ENCODE results near the gene CENPO. TPM values are rescaled to one million over a fixed set of nuclear protein-coding genes. Genes with fewer than 3 reads are reported as not detected.

The CENPO gene
- total and polyA plus RNA-seq, 2 of the 4 experiments (the other 2 are of a cell fraction): 20.1 to 27.2 TPM

GRCh38 chr2:24743924-24744323, 49.3 kb upstream of the CENPO start (continued):
- no peak for TF ChIP-seq ELK1 (IDR thresholded peaks at IDR 0.05; ENCODE audit: borderline replicate concordance, low read depth, low read length)
- TF ChIP-seq NFE2L2 (IDR thresholded peaks at IDR 0.05; ENCODE audit: low read depth, low read length): no peak

- Histone ChIP-seq H3K4me3 (ENCODE audit: insufficient read depth, low read depth, low read length) (no peak overlapping the region), H4K91ac (ENCODE audit: insufficient read depth, low read depth, low read length) (no peak overlapping the region), H3K4me2 (ENCODE audit: low read depth, low read length) (no peak overlapping the region), H4K5ac (ENCODE audit: low read depth, low read length) (no peak overlapping the region), H2BK20ac (ENCODE audit: low read depth, low read length) (no peak overlapping the region), H3K9me1 (ENCODE audit: insufficient read depth, low read length) (peaks cover 3% of the 10 kb centered on the region; the same call in 1 of the 2 replicates), H4K20me1 (ENCODE audit: insufficient read depth, low read length) (no peaks in the 10 kb centered on the region), H3K18ac (ENCODE audit: low read depth, low read length) (no peak overlapping the region), H3K4me1 (ENCODE audit: control insufficient read depth, insufficient read depth, low read length) (no peaks in the 10 kb centered on the region), H3K4ac (ENCODE audit: low read depth, low read length) (no peak overlapping the region), H3K9me3 (ENCODE audit: control insufficient read depth, insufficient read depth, low read length) (no peaks in the 10 kb centered on the region), H2AK9ac (replicated peaks; ENCODE audit: low read depth, low read length, poor library complexity) (no peak overlapping the region), H2BK120ac (ENCODE audit: low read depth, low read length) (no peak overlapping the region), H2AK5ac (ENCODE audit: low read depth, low read length) (no peak overlapping the region), H3K79me1 (ENCODE audit: low read depth in 1 of 2, low read length in 2 of 2) (no peaks in the 10 kb centered on the region), H3K56ac (ENCODE audit: extremely low read depth, insufficient read depth, low read length) (no peak overlapping the region), H3K23ac (ENCODE audit: low read depth, low read length) (no peak overlapping the region), H2BK5ac (ENCODE audit: low read depth, low read length, poor library complexity, severe bottlenecking) (no peak overlapping the region), H2BK15ac (ENCODE audit: low read depth, low read length) (no peak overlapping the region), H4K8ac (ENCODE audit: low read depth in 2 of 2, low read length in 2 of 2) (no peak overlapping the region), H3K27me3 (ENCODE audit: control insufficient read depth, insufficient read depth, low read length) (no peaks in the 10 kb centered on the region), H3K9ac (ENCODE audit: low read depth, low read length) (no peak overlapping the region), H3K27ac (ENCODE audit: insufficient read depth, low read length) (no peak overlapping the region), H2AFZ (replicated peaks; ENCODE audit: low read length, poor library complexity) (no peak overlapping the region), H3K36me3 (ENCODE audit: control insufficient read depth, insufficient read depth, low read length) (peaks cover 6% of the 10 kb centered on the region), H3K14ac (replicated peaks; ENCODE audit: low read depth, low read length) (no peak overlapping the region)
- CTCF ChIA-PET: no interaction called here
- DNase-seq (no peak), ATAC-seq (ENCODE audit: low read depth) (no peak)
- no CpG with 5 or more reads among the region's 1 CpG for WGBS, 2 experiments (ENCODE audit: extremely low coverage in 2 of 2, insufficient read length in 1 of 2)
- POLR2A ChIA-PET (ENCODE audit: unreplicated experiment): no interaction called here
- no TSS peak for BruUV-seq (replicated peaks)
- dilution Hi-C loops (cut with HindIII; ENCODE audit: low sequenced_read_pairs, unreplicated experiment): no loop called here
- in situ Hi-C loops (cut with MboI; ENCODE audit: low sequenced_read_pairs): no loop called here
- intact Hi-C loops (cut with micrococcal nuclease): no loop called here
- TF ChIP-seq NFE2L2 (IDR thresholded peaks at IDR 0.05; ENCODE audit: low read depth, low read length): no peak
- no peak for TF ChIP-seq CTCF (conservative IDR thresholded peaks at IDR 0.05; ENCODE audit: low read depth, low read length)
- TF ChIP-seq FOS (IDR thresholded peaks at IDR 0.05; ENCODE audit: low read depth, low read length): no peak
- no peak for TF ChIP-seq POLR2A (IDR thresholded peaks at IDR 0.05; ENCODE audit: low read depth, low read length)
- TF ChIP-seq RCOR1 (IDR thresholded peaks at IDR 0.05; ENCODE audit: insufficient replicate concordance, low read length): no peak
- TF ChIP-seq USF2 (IDR thresholded peaks at IDR 0.05; ENCODE audit: low read depth, low read length): no peak
- no peak for TF ChIP-seq SMC3 (IDR thresholded peaks at IDR 0.05; ENCODE audit: low read depth, low read length)
- TF ChIP-seq MAFK (IDR thresholded peaks at IDR 0.05; ENCODE audit: low read depth, low read length): no peak
- TF ChIP-seq RAD21 (IDR thresholded peaks at IDR 0.05; ENCODE audit: low read length): no peak
- no peak for TF ChIP-seq RFX5 (IDR thresholded peaks at IDR 0.05; ENCODE audit: low read depth, low read length)
- TF ChIP-seq MAZ (IDR thresholded peaks at IDR 0.05; ENCODE audit: borderline replicate concordance, low read depth, low read length): no peak
- no peak for TF ChIP-seq CHD1 (IDR thresholded peaks at IDR 0.05; ENCODE audit: low read depth, low read length)
- no peak for TF ChIP-seq CEBPB (IDR thresholded peaks at IDR 0.05; ENCODE audit: low read depth, low read length)
- no peak for TF ChIP-seq MXI1 (IDR thresholded peaks at IDR 0.05; ENCODE audit: borderline replicate concordance, low read depth, low read length)
Observed at GRCh38 chr2:24744356-24744755, 48.9 kb upstream of the CENPO start.
